Breast epithelium (tissue), 3 donors: Measurements from ENCODE around the gene MYO15B.

ENCODE experiments used
- POLR2A ChIP-seq: fragments of 450-650 bp; IDR thresholded peaks from one replicate; pipeline ENCODE4 v1.6.1; 2016; ENCODE audit warnings: antibody characterized with exemption, mild to moderate bottlenecking, moderate library complexity
- POLR2AphosphoS5 ChIP-seq, 3 donors: sonication (generic); formaldehyde crosslinking; IDR thresholded peaks; one replicate each; pipeline ENCODE4 v1.6.1; 2017; ENCODE audit warnings: antibody characterized with exemption in 3 of 3
- TF ChIP-seq, protein P1 (sequence below), 3 donors: fragments of 450-650 bp; IDR thresholded peaks; one replicate each; pipeline ENCODE4 v1.5.1; 2016 to 2017; ENCODE audit warnings: antibody characterized with exemption in 3 of 3, mild to moderate bottlenecking in 3 of 3, moderate library complexity in 3 of 3

GRCh38 chr17:75542728-75543336, 44.8 kb upstream of the MYO15B start:
- TF ChIP-seq, protein P1, sequence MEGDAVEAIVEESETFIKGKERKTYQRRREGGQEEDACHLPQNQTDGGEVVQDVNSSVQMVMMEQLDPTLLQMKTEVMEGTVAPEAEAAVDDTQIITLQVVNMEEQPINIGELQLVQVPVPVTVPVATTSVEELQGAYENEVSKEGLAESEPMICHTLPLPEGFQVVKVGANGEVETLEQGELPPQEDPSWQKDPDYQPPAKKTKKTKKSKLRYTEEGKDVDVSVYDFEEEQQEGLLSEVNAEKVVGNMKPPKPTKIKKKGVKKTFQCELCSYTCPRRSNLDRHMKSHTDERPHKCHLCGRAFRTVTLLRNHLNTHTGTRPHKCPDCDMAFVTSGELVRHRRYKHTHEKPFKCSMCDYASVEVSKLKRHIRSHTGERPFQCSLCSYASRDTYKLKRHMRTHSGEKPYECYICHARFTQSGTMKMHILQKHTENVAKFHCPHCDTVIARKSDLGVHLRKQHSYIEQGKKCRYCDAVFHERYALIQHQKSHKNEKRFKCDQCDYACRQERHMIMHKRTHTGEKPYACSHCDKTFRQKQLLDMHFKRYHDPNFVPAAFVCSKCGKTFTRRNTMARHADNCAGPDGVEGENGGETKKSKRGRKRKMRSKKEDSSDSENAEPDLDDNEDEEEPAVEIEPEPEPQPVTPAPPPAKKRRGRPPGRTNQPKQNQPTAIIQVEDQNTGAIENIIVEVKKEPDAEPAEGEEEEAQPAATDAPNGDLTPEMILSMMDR (IDR thresholded peaks at IDR 0.05): no peak
- TF ChIP-seq POLR2AphosphoS5 (IDR thresholded peaks at IDR 0.05) (no peak), POLR2A (no peak)
